ENCODE measurements around the gene CEMIP. TPM values are rescaled to one million over a fixed set of nuclear protein-coding genes. Genes with fewer than 3 reads are reported as not detected.

CEMIP gene
- polyA plus RNA-seq, 2 of the 4 experiments (the other 2 are of a cell fraction) = 0.54 to 0.84 TPM

DNA sequence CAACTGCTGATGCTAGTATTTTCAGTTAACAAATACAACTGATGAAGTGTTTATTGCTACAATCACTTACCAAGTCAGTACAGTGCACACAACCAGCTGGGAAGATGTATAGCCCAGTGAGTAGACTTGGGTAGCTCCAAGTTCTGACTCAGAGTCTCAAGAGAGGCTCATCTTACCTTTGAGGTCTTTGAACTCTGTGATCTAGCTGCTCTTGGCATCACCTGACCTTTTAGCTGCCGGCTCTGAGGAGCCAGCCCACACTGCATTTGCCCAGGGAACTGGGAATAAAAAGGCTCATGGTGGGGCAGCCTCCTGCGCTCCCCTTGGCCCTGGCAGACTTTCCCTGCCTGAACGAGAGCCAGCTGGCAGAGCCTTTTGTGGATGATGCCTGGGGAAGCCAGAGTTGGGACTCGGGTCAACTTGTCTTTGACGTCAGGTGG is 82.6 kb downstream of the CEMIP start:
- H3K27ac ChIP-seq = no peak overlapping the region
- peaks cover 11% of the 10 kb centered on the region for H3K4me1 ChIP-seq
- FAIRE-seq = no peak
- H3K4me3 ChIP-seq = no peak overlapping the region
- peak in 1 of 2 experiments; percentile 4; a peak in 1 of 6 replicates for ATAC-seq
- TF ChIP-seq KDM1A (IDR thresholded peaks at IDR 0.05; ENCODE audit: low read depth) = no peak
- TF ChIP-seq FOXS1 (CRISPR knock-in tag; IDR thresholded peaks at IDR 0.05) = no peak
- TF ChIP-seq, protein P1, sequence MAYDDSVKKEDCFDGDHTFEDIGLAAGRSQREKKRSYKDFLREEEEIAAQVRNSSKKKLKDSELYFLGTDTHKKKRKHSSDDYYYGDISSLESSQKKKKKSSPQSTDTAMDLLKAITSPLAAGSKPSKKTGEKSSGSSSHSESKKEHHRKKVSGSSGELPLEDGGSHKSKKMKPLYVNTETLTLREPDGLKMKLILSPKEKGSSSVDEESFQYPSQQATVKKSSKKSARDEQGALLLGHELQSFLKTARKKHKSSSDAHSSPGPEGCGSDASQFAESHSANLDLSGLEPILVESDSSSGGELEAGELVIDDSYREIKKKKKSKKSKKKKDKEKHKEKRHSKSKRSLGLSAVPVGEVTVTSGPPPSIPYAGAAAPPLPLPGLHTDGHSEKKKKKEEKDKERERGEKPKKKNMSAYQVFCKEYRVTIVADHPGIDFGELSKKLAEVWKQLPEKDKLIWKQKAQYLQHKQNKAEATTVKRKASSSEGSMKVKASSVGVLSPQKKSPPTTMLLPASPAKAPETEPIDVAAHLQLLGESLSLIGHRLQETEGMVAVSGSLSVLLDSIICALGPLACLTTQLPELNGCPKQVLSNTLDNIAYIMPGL (CRISPR knock-in tag; IDR thresholded peaks at IDR 0.05; ENCODE audit: borderline replicate concordance) = no peak
- no peak for TF ChIP-seq ESRRA (IDR thresholded peaks at IDR 0.05; ENCODE audit: borderline replicate concordance, low read length)
- TF ChIP-seq EHF (CRISPR knock-in tag; IDR thresholded peaks at IDR 0.05) = no peak
- no peak for TF ChIP-seq EHMT2 (IDR thresholded peaks at IDR 0.05; ENCODE audit: low read depth)
- TF ChIP-seq, protein P2, sequence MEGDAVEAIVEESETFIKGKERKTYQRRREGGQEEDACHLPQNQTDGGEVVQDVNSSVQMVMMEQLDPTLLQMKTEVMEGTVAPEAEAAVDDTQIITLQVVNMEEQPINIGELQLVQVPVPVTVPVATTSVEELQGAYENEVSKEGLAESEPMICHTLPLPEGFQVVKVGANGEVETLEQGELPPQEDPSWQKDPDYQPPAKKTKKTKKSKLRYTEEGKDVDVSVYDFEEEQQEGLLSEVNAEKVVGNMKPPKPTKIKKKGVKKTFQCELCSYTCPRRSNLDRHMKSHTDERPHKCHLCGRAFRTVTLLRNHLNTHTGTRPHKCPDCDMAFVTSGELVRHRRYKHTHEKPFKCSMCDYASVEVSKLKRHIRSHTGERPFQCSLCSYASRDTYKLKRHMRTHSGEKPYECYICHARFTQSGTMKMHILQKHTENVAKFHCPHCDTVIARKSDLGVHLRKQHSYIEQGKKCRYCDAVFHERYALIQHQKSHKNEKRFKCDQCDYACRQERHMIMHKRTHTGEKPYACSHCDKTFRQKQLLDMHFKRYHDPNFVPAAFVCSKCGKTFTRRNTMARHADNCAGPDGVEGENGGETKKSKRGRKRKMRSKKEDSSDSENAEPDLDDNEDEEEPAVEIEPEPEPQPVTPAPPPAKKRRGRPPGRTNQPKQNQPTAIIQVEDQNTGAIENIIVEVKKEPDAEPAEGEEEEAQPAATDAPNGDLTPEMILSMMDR (IDR thresholded peaks at IDR 0.05) = no peak
- no peak for TF ChIP-seq HOXB5 (CRISPR knock-in tag; IDR thresholded peaks at IDR 0.05)
- no peak for TF ChIP-seq JUNB (IDR thresholded peaks at IDR 0.05)
- TF ChIP-seq RAD21 (conservative IDR thresholded peaks at IDR 0.05 in 1 of 2, IDR thresholded peaks at IDR 0.05 in 1 of 2) = no peak
- no peak for TF ChIP-seq EP300 (IDR thresholded peaks at IDR 0.05)
- no peak for TF ChIP-seq ZC3H11A (IDR thresholded peaks at IDR 0.05)
- no peak overlapping the region for H3K4me2 ChIP-seq
- CTCF ChIA-PET = interaction anchor here (0.8 to 1.2 kb wide), 2 partner anchors 9 to 82 kb away, joined by 3 read pairs; partner anchors contain the start of gene CEMIP
- POLR2A ChIA-PET = no interaction called here
- 56% methylated on average over 5 of the region's 5 CpGs for WGBS (ENCODE audit: missing lambda C conversion rate)
- H3K9me3 ChIP-seq = no peaks in the 10 kb centered on the region
- DNase-seq (ENCODE audit: low read depth in 1 of 2, low spot score in 1 of 2) = no peak

DNA sequence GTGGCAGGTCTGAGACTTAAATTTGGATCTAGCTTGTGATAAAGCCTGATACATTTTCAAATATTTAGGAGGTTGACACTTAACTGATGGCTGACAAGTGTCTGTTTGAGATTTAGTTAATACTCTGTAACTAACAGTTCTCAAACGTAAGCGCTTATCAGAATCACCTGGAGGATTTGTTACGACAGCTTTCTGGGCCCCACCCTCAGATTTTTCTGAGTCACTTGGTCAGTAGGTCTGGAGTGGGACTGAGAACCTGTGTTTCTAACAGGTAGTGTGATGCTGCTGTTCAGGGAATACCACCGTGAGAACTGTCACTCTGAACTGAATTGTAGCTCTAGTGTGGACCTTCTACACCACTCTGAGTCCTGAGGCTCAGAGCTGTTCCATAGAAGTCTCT is 85.5 kb downstream of the CEMIP start:
- TF ChIP-seq NFE2L2 (conservative IDR thresholded peaks at IDR 0.05; ENCODE audit: low read length) (no peak), JUN (IDR thresholded peaks at IDR 0.05) (no peak), GATA3 (IDR thresholded peaks at IDR 0.05; ENCODE audit: borderline replicate concordance) (no peak), ZFP36 (IDR thresholded peaks at IDR 0.05; ENCODE audit: borderline replicate concordance, partially characterized antibody) (no peak), ZSCAN20 (CRISPR knock-in tag; IDR thresholded peaks at IDR 0.05) (no peak)
- TF ChIP-seq, protein P3, sequence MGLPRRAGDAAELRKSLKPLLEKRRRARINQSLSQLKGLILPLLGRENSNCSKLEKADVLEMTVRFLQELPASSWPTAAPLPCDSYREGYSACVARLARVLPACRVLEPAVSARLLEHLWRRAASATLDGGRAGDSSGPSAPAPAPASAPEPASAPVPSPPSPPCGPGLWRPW (IDR thresholded peaks at IDR 0.05) = no peak
- ATAC-seq (no peak), FAIRE-seq (no peak), DNase-seq (ENCODE audit: low read depth in 1 of 2, low spot score in 1 of 2) (no peak)
- 87% methylated on average over 4 of the region's 4 CpGs for WGBS (ENCODE audit: missing lambda C conversion rate)
- no peak overlapping the region for H3K4me3 ChIP-seq
- no peaks in the 10 kb centered on the region for H3K9me3 ChIP-seq
- CTCF ChIA-PET = interaction anchor here (0.6 to 1.9 kb wide), 3 partner anchors 10 to 104 kb away, joined by 3 to 5 read pairs (median 4); partner anchors contain the start of gene CEMIP
- H3K4me1 ChIP-seq = no peaks in the 10 kb centered on the region; the same call in 2 of the 3 replicates
- no peak overlapping the region for H3K27ac ChIP-seq
- H3K4me2 ChIP-seq = no peak overlapping the region
- POLR2A ChIA-PET = no interaction called here

DNA sequence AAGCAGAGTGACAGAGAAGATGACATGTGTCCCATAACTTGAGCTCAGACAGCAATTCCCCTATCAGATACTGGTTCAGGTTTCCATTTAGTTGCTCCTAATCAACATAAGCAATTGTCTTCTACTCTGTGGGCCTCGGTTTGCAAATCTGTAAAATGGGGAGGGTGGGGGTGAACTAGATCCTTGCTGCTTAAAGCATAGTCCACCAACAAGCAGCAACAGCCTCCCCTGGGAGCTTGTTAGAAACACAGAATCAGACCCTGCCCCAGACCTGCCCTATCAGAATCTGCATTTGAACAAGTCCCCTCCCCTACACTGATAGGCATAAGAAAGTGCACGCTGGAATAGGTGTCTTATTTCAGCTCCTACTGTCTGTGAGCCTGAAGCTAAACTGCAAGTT is 87.8 kb downstream of the CEMIP start:
- no peak overlapping the region for H3K27ac ChIP-seq
- ChIA-PET CTCF (interaction anchor here (0.6 to 1.7 kb wide), 2 partner anchors 103 to 106 kb away, joined by 3 to 4 read pairs; no protein-coding TSS in a partner anchor), POLR2A (no interaction called here)
- H3K4me2 ChIP-seq = no peak overlapping the region
- 46% methylated on average over 2 of the region's 2 CpGs for WGBS (ENCODE audit: missing lambda C conversion rate)
- TF ChIP-seq POLR2AphosphoS2 (conservative IDR thresholded peaks at IDR 0.05; ENCODE audit: low read length) = no peak
- TF ChIP-seq SMC3 (IDR thresholded peaks at IDR 0.05) = no peak
- TF ChIP-seq CBX2 (IDR thresholded peaks at IDR 0.05; ENCODE audit: borderline replicate concordance, low read depth) = no peak
- TF ChIP-seq KDM5A (IDR thresholded peaks at IDR 0.05) = no peak
- no peak for TF ChIP-seq EHF (CRISPR knock-in tag; IDR thresholded peaks at IDR 0.05)
- no peak for TF ChIP-seq JUNB (IDR thresholded peaks at IDR 0.05)
- TF ChIP-seq TP53 (CRISPR knock-in tag; IDR thresholded peaks at IDR 0.05) = no peak
- TF ChIP-seq JUN (IDR thresholded peaks at IDR 0.05) = no peak
- no peak for TF ChIP-seq HOXB5 (CRISPR knock-in tag; IDR thresholded peaks at IDR 0.05)
- no peak for TF ChIP-seq CEBPB (IDR thresholded peaks at IDR 0.05)
- TF ChIP-seq MAFK (IDR thresholded peaks at IDR 0.05; ENCODE audit: partially characterized antibody) = no peak
- TF ChIP-seq HOXB13 (CRISPR knock-in tag; IDR thresholded peaks at IDR 0.05; ENCODE audit: low read depth) = no peak
- no peak for TF ChIP-seq KDM1A (IDR thresholded peaks at IDR 0.05; ENCODE audit: low read depth)
- TF ChIP-seq FOSB (CRISPR knock-in tag; IDR thresholded peaks at IDR 0.05) = no peak
- TF ChIP-seq BHLHE40 (IDR thresholded peaks at IDR 0.05; ENCODE audit: low read depth, low read length) = no peak
- no peak for TF ChIP-seq GATA3 (IDR thresholded peaks at IDR 0.05; ENCODE audit: borderline replicate concordance)
- TF ChIP-seq, protein P3 (IDR thresholded peaks at IDR 0.05) = no peak
- no peak for TF ChIP-seq FOSL2 (IDR thresholded peaks at IDR 0.05)
- TF ChIP-seq FOSL2 (CRISPR knock-in tag; IDR thresholded peaks at IDR 0.05) = no peak
- FAIRE-seq = no peak
- no peak for ATAC-seq
- no peak overlapping the region for H3K4me3 ChIP-seq
- no peaks in the 10 kb centered on the region for H3K4me1 ChIP-seq
- no peaks in the 10 kb centered on the region for H3K9me3 ChIP-seq
- DNase-seq (ENCODE audit: low read depth in 1 of 2, low spot score in 1 of 2) = no peak
